ENCODE measurements around the gene NPVF. TPM values are rescaled to one million over a fixed set of nuclear protein-coding genes. Genes with fewer than 3 reads are reported as not detected.

NPVF gene
- total and polyA plus RNA-seq, 2 of the 8 experiments (the other 6 are each of a cell fraction or from before 2014, with no cell fraction given): not detected

- TF ChIP-seq JUND (IDR thresholded peaks at IDR 0.05; ENCODE audit: low read length): no peak
- TF ChIP-seq, protein P1, sequence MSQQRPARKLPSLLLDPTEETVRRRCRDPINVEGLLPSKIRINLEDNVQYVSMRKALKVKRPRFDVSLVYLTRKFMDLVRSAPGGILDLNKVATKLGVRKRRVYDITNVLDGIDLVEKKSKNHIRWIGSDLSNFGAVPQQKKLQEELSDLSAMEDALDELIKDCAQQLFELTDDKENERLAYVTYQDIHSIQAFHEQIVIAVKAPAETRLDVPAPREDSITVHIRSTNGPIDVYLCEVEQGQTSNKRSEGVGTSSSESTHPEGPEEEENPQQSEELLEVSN (IDR thresholded peaks at IDR 0.05): no peak
- no peak for TF ChIP-seq SP2 (IDR thresholded peaks at IDR 0.05; ENCODE audit: low read length)
- no peak for TF ChIP-seq TAF7 (optimal IDR thresholded peaks at IDR 0.05; ENCODE audit: borderline replicate concordance, low read depth, low read length)
- no peak for TF ChIP-seq MAFK (IDR thresholded peaks at IDR 0.05; ENCODE audit: low read depth, low read length)
- no peak for TF ChIP-seq CHD1 (IDR thresholded peaks at IDR 0.05; ENCODE audit: low read depth, low read length)
- TF ChIP-seq HDAC2 (IDR thresholded peaks at IDR 0.05; ENCODE audit: borderline replicate concordance in 1 of 2, low read depth in 2 of 2, low read length in 2 of 2): no peak
- TF ChIP-seq SIRT6 (IDR thresholded peaks at IDR 0.05; ENCODE audit: low read length): no peak
- no peak for TF ChIP-seq CTCF (IDR thresholded peaks at IDR 0.05; ENCODE audit: control extremely low read depth in 1 of 3, insufficient read depth in 1 of 3, low read depth in 1 of 3, low read length in 3 of 3)
- TF ChIP-seq RNF2 (IDR thresholded peaks at IDR 0.05; ENCODE audit: borderline replicate concordance, low read depth, low read length, missing control alignments, poor library complexity, severe bottlenecking): no peak
- no peak for TF ChIP-seq RFX5 (IDR thresholded peaks at IDR 0.05; ENCODE audit: borderline replicate concordance, low read depth, low read length)
- TF ChIP-seq NANOG (IDR thresholded peaks at IDR 0.05; ENCODE audit: insufficient read depth, low read depth, low read length, poor library complexity, severe bottlenecking): no peak
- TF ChIP-seq JUN (IDR thresholded peaks at IDR 0.05; ENCODE audit: low read depth, low read length): no peak
- TF ChIP-seq ZNF274 (IDR thresholded peaks at IDR 0.05; ENCODE audit: borderline replicate concordance, extremely low read depth, low read length): no peak
- TF ChIP-seq RBBP5 (IDR thresholded peaks at IDR 0.05; ENCODE audit: borderline replicate concordance, low read depth, low read length): no peak
- no peak for TF ChIP-seq RXRA (IDR thresholded peaks at IDR 0.05; ENCODE audit: insufficient read depth, low read depth, low read length)
- no peak for TF ChIP-seq KDM5A (IDR thresholded peaks at IDR 0.05; ENCODE audit: low read length)
These were observed 35.1 kb upstream of the NPVF start (continued) for GRCh38 chr7:25263337-25263736.

Data from H1 (cell line).